H1 (cell line): ENCODE results near the gene CHDH. TPM values are rescaled to one million over a fixed set of nuclear protein-coding genes. Genes with fewer than 3 reads are reported as not detected.

Experiments used
- CTCF ChIA-PET: fragments of 300-600 bp; sonication (Branson Sonifier 250); formaldehyde crosslinking; loops from one replicate; lab custom pipeline; 2021; ENCODE audit not compliant: partially characterized antibody; lab: Charles Lee
- POLR2A ChIA-PET: fragments of 300-600 bp; sonication (Branson Sonifier 250); formaldehyde crosslinking; loops from one replicate; lab custom pipeline; 2021; ENCODE audit warnings: inconsistent platforms; ENCODE audit not compliant: partially characterized antibody; lab: Charles Lee
- DNase-seq, 2 experiments: peaks; one replicate each; pipeline versions ENCODE4 v3.0.0 to v3.0.0-alpha.2; 2010 to 2022; ENCODE audit warnings: low spot score in 2 of 2, low read depth in 1 of 2, mixed read lengths in 1 of 2
- FAIRE-seq: peaks from 2 replicates; lab custom pipeline; 2011; peaks lifted over from hg19 to GRCh38; lab: Jason Lieb, UNC
- H2AFZ ChIP-seq: 2 replicates; pipeline ENCODE4 v1.8.1; 2012; ENCODE audit warnings: low read length, inconsistent platforms
- H2AK5ac ChIP-seq: 2 replicates; pipeline ENCODE4 v1.6.1; 2013; ENCODE audit warnings: low read depth, low read length
- H2BK120ac ChIP-seq: replicated peaks from 2 replicates; pipeline ENCODE3; 2013; ENCODE audit warnings: low read depth, low read length, inconsistent platforms
- H2BK12ac ChIP-seq: 2 replicates; pipeline ENCODE4 v1.6.1; 2013; ENCODE audit warnings: low read depth, low read length
- H2BK15ac ChIP-seq: 2 replicates; pipeline ENCODE4 v1.6.1; 2013; ENCODE audit warnings: low read length
- H2BK20ac ChIP-seq: 2 replicates; pipeline ENCODE4 v1.6.1; 2013; ENCODE audit warnings: low read length
- H2BK5ac ChIP-seq: 2 replicates; pipeline ENCODE4 v1.6.1; 2013; ENCODE audit warnings: low read depth, low read length
- H3K14ac ChIP-seq: 2 replicates; pipeline ENCODE4 v1.6.1; 2013; ENCODE audit warnings: inconsistent platforms; ENCODE audit not compliant: insufficient read length
- H3K18ac ChIP-seq: 2 replicates; pipeline ENCODE4 v1.6.1; 2013; ENCODE audit warnings: low read length; ENCODE audit errors: extremely low read depth
- H3K23ac ChIP-seq: 2 replicates; pipeline ENCODE4 v1.6.1; 2013; ENCODE audit warnings: inconsistent platforms; ENCODE audit not compliant: insufficient read length
- H3K23me2 ChIP-seq: 2 replicates; pipeline ENCODE4 v1.6.1; 2013; ENCODE audit warnings: low read depth, low read length
- H3K27ac ChIP-seq: 2 replicates; pipeline ENCODE4 v1.6.1; 2011; ENCODE audit warnings: low read depth, low read length, inconsistent platforms
- H3K27me3 ChIP-seq, 4 experiments: replicated peaks in 1 of 4; 1 replicate in 1 of 4; 2 replicates in 3 of 4; pipeline versions ENCODE4 v1.6.1 to v1.8.1; 2011 to 2013; ENCODE audit warnings: low read length in 3 of 4, mild to moderate bottlenecking in 3 of 4, inconsistent platforms in 2 of 4, mixed read lengths in 2 of 4, moderate library complexity in 1 of 4; ENCODE audit not compliant: control insufficient read depth in 3 of 4, insufficient read depth in 3 of 4; ENCODE audit errors: extremely low read depth in 1 of 4
- H3K36me3 ChIP-seq, 4 experiments: 2 replicates each; pipeline versions ENCODE4 v1.6.1 to v1.8.1; 2011 to 2013; ENCODE audit warnings: mild to moderate bottlenecking in 4 of 4, low read length in 3 of 4, moderate library complexity in 2 of 4, control low read depth in 1 of 4, inconsistent platforms in 1 of 4; ENCODE audit not compliant: insufficient read depth in 4 of 4, control insufficient read depth in 2 of 4
- H3K4ac ChIP-seq: replicated peaks from 2 replicates; pipeline ENCODE3; 2013; ENCODE audit warnings: low read length, low read depth, mixed read lengths, inconsistent platforms; ENCODE audit not compliant: insufficient read length
- H3K4me1 ChIP-seq, 4 experiments: replicated peaks in 1 of 4; 1 replicate in 1 of 4; 2 replicates in 3 of 4; pipeline versions ENCODE4 v1.6.1 to v1.8.1; 2011 to 2013; ENCODE audit warnings: low read length in 3 of 4, inconsistent platforms in 2 of 4, mixed read lengths in 1 of 4; ENCODE audit not compliant: insufficient read depth in 4 of 4, control insufficient read depth in 3 of 4
- H3K4me2 ChIP-seq, 2 experiments: 2 replicates each; pipeline versions ENCODE4 v1.6.1 to v1.8.1; 2011 to 2013; ENCODE audit warnings: low read depth in 2 of 2, low read length in 2 of 2, control low read depth in 1 of 2, inconsistent platforms in 1 of 2, mild to moderate bottlenecking in 1 of 2; ENCODE audit not compliant: insufficient read depth in 1 of 2
- H3K4me3 ChIP-seq, 4 experiments: fragments of 200-600, 300-600 bp in 1 of 4; sonication (generic), shearing (Covaris generic), sonication (Bioruptor Twin) in 1 of 4; 2 replicates each; pipeline versions ENCODE4 v1.5.1 to v1.8.1; 2011 to 2016; ENCODE audit warnings: low read length in 4 of 4, low read depth in 3 of 4, control low read depth in 2 of 4, inconsistent platforms in 2 of 4, mild to moderate bottlenecking in 2 of 4, mixed read lengths in 1 of 4, moderate library complexity in 1 of 4; ENCODE audit not compliant: insufficient read depth in 2 of 4; ENCODE audit errors: extremely low read depth in 1 of 4
- H3K56ac ChIP-seq: replicated peaks from 2 replicates; pipeline ENCODE3; 2013; ENCODE audit warnings: low read depth, mild to moderate bottlenecking, mixed read lengths, low read length, inconsistent platforms; ENCODE audit not compliant: insufficient read length
- H3K79me1 ChIP-seq: 2 replicates; pipeline ENCODE4 v1.6.1; 2013; ENCODE audit warnings: low read depth, low read length, control low read depth
- H3K79me2 ChIP-seq, 2 experiments: 2 replicates each; pipeline versions ENCODE4 v1.6.1 to v1.8.1; 2012 to 2013; ENCODE audit warnings: low read length in 2 of 2, mild to moderate bottlenecking in 2 of 2, inconsistent platforms in 1 of 2; ENCODE audit not compliant: insufficient read depth in 2 of 2, control insufficient read depth in 1 of 2
- H3K9ac ChIP-seq, 4 experiments: replicated peaks in 1 of 4; 1 replicate in 1 of 4; 2 replicates in 3 of 4; pipeline versions ENCODE4 v1.6.1 to v1.8.1; 2011 to 2013; ENCODE audit warnings: low read depth in 3 of 4, low read length in 3 of 4, control low read depth in 2 of 4, mild to moderate bottlenecking in 2 of 4, moderate library complexity in 2 of 4, inconsistent platforms in 1 of 4; ENCODE audit errors: extremely low read depth in 1 of 4
- H3K9me3 ChIP-seq, 2 experiments: 2 replicates each; pipeline versions ENCODE4 v1.6.1 to v1.8.1; 2012 to 2013; ENCODE audit warnings: mild to moderate bottlenecking in 2 of 2, moderate library complexity in 2 of 2, control low read depth in 1 of 2, inconsistent platforms in 1 of 2, low read depth in 1 of 2, low read length in 1 of 2, mixed read lengths in 1 of 2; ENCODE audit not compliant: insufficient read depth in 2 of 2
- H4K20me1 ChIP-seq, 2 experiments: replicated peaks in 1 of 2; 2 replicates each; pipeline versions ENCODE3 to v1.8.1; 2011 to 2013; ENCODE audit warnings: inconsistent platforms in 2 of 2, low read length in 2 of 2, mild to moderate bottlenecking in 1 of 2; ENCODE audit not compliant: insufficient read depth in 2 of 2, control insufficient read depth in 1 of 2
- H4K5ac ChIP-seq: 2 replicates; pipeline ENCODE4 v1.6.1; 2013; ENCODE audit warnings: low read length, low read depth, mixed read lengths, inconsistent platforms; ENCODE audit not compliant: insufficient read length
- H4K8ac ChIP-seq: 2 replicates; pipeline ENCODE4 v1.8.0; 2013; ENCODE audit warnings: mild to moderate bottlenecking, moderate library complexity, low read length, inconsistent platforms; ENCODE audit not compliant: insufficient read depth; ENCODE audit errors: extremely low read depth
- H4K91ac ChIP-seq: replicated peaks from 2 replicates; pipeline ENCODE3; 2013; ENCODE audit warnings: low read length, mixed read lengths, inconsistent platforms; ENCODE audit not compliant: insufficient read length
- CEBPB ChIP-seq: IDR thresholded peaks from 2 replicates; pipeline ENCODE4 v1.6.1; 2012; ENCODE audit warnings: low read depth, low read length
- GABPA ChIP-seq: IDR thresholded peaks from 2 replicates; pipeline ENCODE4 v1.6.1; 2011; ENCODE audit warnings: mild to moderate bottlenecking, low read length, moderate library complexity, borderline replicate concordance; ENCODE audit not compliant: insufficient read depth
- RBBP5 ChIP-seq: IDR thresholded peaks from 2 replicates; pipeline ENCODE4 v1.7.1; 2012; ENCODE audit warnings: low read depth, mild to moderate bottlenecking, inconsistent platforms, low read length, moderate library complexity, borderline replicate concordance
- WGBS, 2 experiments: shearing (Covaris generic) in 1 of 2; methylation state at CpG; one replicate each; pipeline versions ENCODE4 v1.1.6 to v1.1.7; 2013 to 2015; ENCODE audit warnings: low lambda C conversion rate in 2 of 2, mixed read lengths in 2 of 2, inconsistent platforms in 1 of 2, low coverage in 1 of 2, missing lambda C conversion rate in 1 of 2; ENCODE audit not compliant: insufficient replicate concordance in 2 of 2, insufficient coverage in 1 of 2, insufficient read length in 1 of 2; ENCODE audit errors: extremely low coverage in 1 of 2, missing lambda C conversion rate in 1 of 2; 5-methylcytosine and 5-hydroxymethylcytosine counted together
- polyA plus RNA-seq, 7 experiments: library from polyadenylated mRNA; depleted of rRNA in 3 of 7; stranded (reverse) in 5 of 7; unstranded in 2 of 7; fragments of >200 nt in 5 of 7; fragments of 200-250 nt in 2 of 7; gene quantifications; 1 replicate in 5 of 7; 2 replicates in 1 of 7; 4 replicates in 1 of 7; pipeline versions ENCODE4 v1.2.1 to v1.2.3, GENCODE V29; 2011 to 2013; ENCODE audit warnings: missing spikeins in 2 of 7, mixed read lengths in 2 of 7
- total RNA-seq: library from RNA; stranded (reverse); fragmentation: NEBNext Ultra II Directional; extraction: Animal tissue kit (Norgen Biotek cat#: 25700); gene quantifications from 2 replicates; pipeline ENCODE4 v1.2.1, GENCODE V29; 2021
- TF ChIP-seq, protein P1 (sequence below): IDR thresholded peaks from 2 replicates; pipeline ENCODE4 v1.6.1; 2011; ENCODE audit warnings: low read length, improper control_type of control experiment

The CHDH gene
- total and polyA plus RNA-seq, 2 of the 8 experiments (the other 6 are each of a cell fraction or from before 2014, with no cell fraction given), result 4.9 to 10.3 TPM

- Histone ChIP-seq H2AFZ (no peak overlapping the region), H3K4me2 (no peak overlapping the region), H2BK120ac (no peak overlapping the region), H3K23ac (no peak overlapping the region), H3K4me3 (no peak overlapping the region), H3K4ac (no peak overlapping the region), H4K91ac (no peak overlapping the region), H3K56ac (no peak overlapping the region), H4K8ac (no peak overlapping the region), H3K27me3 (no peaks in the 10 kb centered on the region), H3K23me2 (no peaks in the 10 kb centered on the region), H4K5ac (no peak overlapping the region), H3K79me2 (no peaks in the 10 kb centered on the region), H2AK5ac (no peak overlapping the region), H2BK5ac (no peak overlapping the region), H4K20me1 (no peaks in the 10 kb centered on the region), H3K79me1 (no peaks in the 10 kb centered on the region), H3K4me1 (peaks cover 0 to 6% (median 3%) of the 10 kb centered on the region in 4 experiments; a peak in 5 of 7 replicates), H3K9ac (no peak overlapping the region), H3K18ac (no peak overlapping the region), H2BK15ac (no peak overlapping the region), H2BK12ac (no peak overlapping the region), H3K9me3 (no peaks in the 10 kb centered on the region; a peak in 1 of 4 replicates), H3K36me3 (no peaks in the 10 kb centered on the region), H3K27ac (no peak overlapping the region), H3K14ac (no peak overlapping the region), H2BK20ac (no peak overlapping the region)
- CTCF ChIA-PET, result interaction anchor here (1.6 to 3.4 kb wide), 3 partner anchors 9 to 33 kb away, joined by 3 to 10 read pairs (median 5); no protein-coding TSS in a partner anchor
- FAIRE-seq, result no peak
- DNase-seq, result no peak
- WGBS, 2 experiments, result 92% methylated on average over 9 of the region's 9 CpGs; no CpG with 5 or more reads in 1 of the 2 experiments
- TF ChIP-seq GABPA (no peak), RBBP5 (no peak), CEBPB (no peak)
- TF ChIP-seq, protein P1, sequence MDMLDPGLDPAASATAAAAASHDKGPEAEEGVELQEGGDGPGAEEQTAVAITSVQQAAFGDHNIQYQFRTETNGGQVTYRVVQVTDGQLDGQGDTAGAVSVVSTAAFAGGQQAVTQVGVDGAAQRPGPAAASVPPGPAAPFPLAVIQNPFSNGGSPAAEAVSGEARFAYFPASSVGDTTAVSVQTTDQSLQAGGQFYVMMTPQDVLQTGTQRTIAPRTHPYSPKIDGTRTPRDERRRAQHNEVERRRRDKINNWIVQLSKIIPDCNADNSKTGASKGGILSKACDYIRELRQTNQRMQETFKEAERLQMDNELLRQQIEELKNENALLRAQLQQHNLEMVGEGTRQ, result no peak
- POLR2A ChIA-PET, result no interaction called here
Observed at GRCh38 chr3:53776494-53777101, 69.6 kb downstream of the CHDH start.
